IMR-90 (cell line): Measurements from ENCODE around the gene COQ10A. TPM values are rescaled to one million over a fixed set of nuclear protein-coding genes. Genes with fewer than 3 reads are reported as not detected.

ENCODE experiments used
- ATAC-seq: fragments of 200-7000 bp; cut with Tn5 transposase; 2 replicates; pipeline ENCODE4 v1.9.1; 2020; ENCODE audit warnings: low read depth, mild to moderate bottlenecking, moderate library complexity
- BruUV-seq: library from RNA; stranded (reverse); fragments of 400-500 nt; replicated peaks from 2 replicates; lab custom pipeline; 2021; lab: Mats Ljungman, UMichigan
- CTCF ChIA-PET: fragments of 300-600 bp; formaldehyde crosslinking; extraction: SDS; loops from one replicate; lab custom pipeline; 2021; ENCODE audit warnings: antibody characterized with exemption; lab: Yijun Ruan, JAX
- POLR2A ChIA-PET: fragments of 300-600 bp; sonication (Branson Sonifier 250); formaldehyde crosslinking; loops from one replicate; lab custom pipeline; 2022; ENCODE audit warnings: antibody characterized with exemption; ENCODE audit not compliant: unreplicated experiment; lab: Charles Lee
- DNase-seq: peaks from one replicate; pipeline ENCODE4 v3.0.0; 2013
- H2AFZ ChIP-seq: replicated peaks from 2 replicates; pipeline ENCODE3; 2013; ENCODE audit warnings: low read length, mild to moderate bottlenecking; ENCODE audit not compliant: poor library complexity
- H2AK5ac ChIP-seq: 2 replicates; pipeline ENCODE4 v1.6.1; 2013; ENCODE audit warnings: low read depth, low read length, inconsistent platforms
- H2AK9ac ChIP-seq: replicated peaks from 2 replicates; pipeline ENCODE3; 2013; ENCODE audit warnings: mild to moderate bottlenecking, low read depth, low read length, moderate library complexity; ENCODE audit not compliant: poor library complexity
- H2BK120ac ChIP-seq: 2 replicates; pipeline ENCODE4 v1.6.1; 2013; ENCODE audit warnings: low read depth, low read length, inconsistent platforms
- H2BK15ac ChIP-seq: 3 replicates; pipeline ENCODE4 v1.6.1; 2013; ENCODE audit warnings: low read depth, low read length, inconsistent platforms
- H2BK20ac ChIP-seq: 2 replicates; pipeline ENCODE4 v1.6.1; 2013; ENCODE audit warnings: low read depth, mild to moderate bottlenecking, inconsistent platforms, low read length, moderate library complexity
- H2BK5ac ChIP-seq: 2 replicates; pipeline ENCODE4 v1.6.1; 2013; ENCODE audit warnings: mild to moderate bottlenecking, low read depth, low read length, inconsistent platforms; ENCODE audit not compliant: poor library complexity, severe bottlenecking
- H3K14ac ChIP-seq: replicated peaks from 2 replicates; pipeline ENCODE4 v1.6.1; 2013; ENCODE audit warnings: low read depth, low read length, inconsistent platforms
- H3K18ac ChIP-seq: 2 replicates; pipeline ENCODE4 v1.6.1; 2013; ENCODE audit warnings: low read depth, low read length, control low read depth
- H3K23ac ChIP-seq: 2 replicates; pipeline ENCODE4 v1.6.1; 2013; ENCODE audit warnings: low read depth, low read length, inconsistent platforms
- H3K27ac ChIP-seq: 2 replicates; pipeline ENCODE4 v1.5.1; 2013; ENCODE audit warnings: mild to moderate bottlenecking, control low read depth, low read length; ENCODE audit not compliant: insufficient read depth
- H3K27me3 ChIP-seq: 2 replicates; pipeline ENCODE4 v1.6.1; 2013; ENCODE audit warnings: low read length; ENCODE audit not compliant: control insufficient read depth, insufficient read depth
- H3K36me3 ChIP-seq: 2 replicates; pipeline ENCODE4 v1.6.1; 2013; ENCODE audit warnings: low read length, mixed read lengths; ENCODE audit not compliant: control insufficient read depth, insufficient read depth
- H3K4ac ChIP-seq: 2 replicates; pipeline ENCODE4 v1.6.1; 2013; ENCODE audit warnings: low read depth, low read length, inconsistent platforms
- H3K4me1 ChIP-seq: 2 replicates; pipeline ENCODE4 v1.6.1; 2013; ENCODE audit warnings: low read length, mixed read lengths; ENCODE audit not compliant: control insufficient read depth, insufficient read depth
- H3K4me2 ChIP-seq: 2 replicates; pipeline ENCODE4 v1.6.1; 2013; ENCODE audit warnings: low read depth, mild to moderate bottlenecking, control low read depth, low read length, moderate library complexity
- H3K4me3 ChIP-seq: 2 replicates; pipeline ENCODE4 v1.5.1; 2013; ENCODE audit warnings: low read depth, mild to moderate bottlenecking, control low read depth, low read length, moderate library complexity; ENCODE audit not compliant: insufficient read depth
- H3K56ac ChIP-seq: 2 replicates; pipeline ENCODE4 v1.6.1; 2013; ENCODE audit warnings: low read length, inconsistent platforms; ENCODE audit not compliant: insufficient read depth; ENCODE audit errors: extremely low read depth
- H3K79me1 ChIP-seq, 2 experiments: 2 replicates each; pipeline ENCODE4 v1.6.1; 2013; ENCODE audit warnings: low read length in 2 of 2, inconsistent platforms in 1 of 2, low read depth in 1 of 2
- H3K9ac ChIP-seq: 2 replicates; pipeline ENCODE4 v1.6.1; 2013; ENCODE audit warnings: low read depth, low read length, control low read depth
- H3K9me1 ChIP-seq: 2 replicates; pipeline ENCODE4 v1.6.1; 2013; ENCODE audit warnings: low read length, inconsistent platforms; ENCODE audit not compliant: insufficient read depth
- H3K9me3 ChIP-seq: 2 replicates; pipeline ENCODE4 v1.6.1; 2013; ENCODE audit warnings: low read length; ENCODE audit not compliant: control insufficient read depth, insufficient read depth
- H4K20me1 ChIP-seq: 2 replicates; pipeline ENCODE4 v1.6.1; 2013; ENCODE audit warnings: low read length, inconsistent platforms; ENCODE audit not compliant: insufficient read depth
- H4K5ac ChIP-seq: 2 replicates; pipeline ENCODE4 v1.6.1; 2013; ENCODE audit warnings: mild to moderate bottlenecking, low read depth, low read length, control low read depth
- H4K8ac ChIP-seq, 2 experiments: 2 replicates each; pipeline ENCODE4 v1.6.1; 2013; ENCODE audit warnings: low read depth in 2 of 2, low read length in 2 of 2, control low read depth in 1 of 2, inconsistent platforms in 1 of 2
- H4K91ac ChIP-seq: 2 replicates; pipeline ENCODE4 v1.6.1; 2013; ENCODE audit warnings: low read depth, low read length, inconsistent platforms; ENCODE audit not compliant: insufficient read depth
- CEBPB ChIP-seq: IDR thresholded peaks from 2 replicates; pipeline ENCODE4 v1.6.1; 2012; ENCODE audit warnings: low read depth, low read length, improper control_type of control experiment
- FOS ChIP-seq: fragments of 150-350 bp; IDR thresholded peaks from 2 replicates; pipeline ENCODE4 v1.6.1; 2016; ENCODE audit warnings: low read depth, low read length
- MAFK ChIP-seq: IDR thresholded peaks from 2 replicates; pipeline ENCODE4 v1.6.1; 2012; ENCODE audit warnings: low read depth, low read length, improper control_type of control experiment
- MAZ ChIP-seq: IDR thresholded peaks from 2 replicates; pipeline ENCODE4 v1.6.1; 2012; ENCODE audit warnings: low read depth, mild to moderate bottlenecking, low read length, improper control_type of control experiment, moderate library complexity, borderline replicate concordance
- MXI1 ChIP-seq: IDR thresholded peaks from 2 replicates; pipeline ENCODE4 v1.6.1; 2012; ENCODE audit warnings: low read depth, mild to moderate bottlenecking, low read length, moderate library complexity, borderline replicate concordance
- NFE2L2 ChIP-seq: fragments of 150-350 bp; IDR thresholded peaks from 2 replicates; pipeline ENCODE4 v1.6.1; 2016; ENCODE audit warnings: low read depth, mild to moderate bottlenecking, low read length
- POLR2A ChIP-seq: IDR thresholded peaks from 2 replicates; pipeline ENCODE4 v1.6.1; 2012; ENCODE audit warnings: mild to moderate bottlenecking, low read depth, low read length
- RFX5 ChIP-seq: IDR thresholded peaks from 2 replicates; pipeline ENCODE4 v1.8.0; 2012; ENCODE audit warnings: low read depth, mild to moderate bottlenecking, low read length, moderate library complexity
- SMC3 ChIP-seq: fragments of 150-350 bp; IDR thresholded peaks from 2 replicates; pipeline ENCODE4 v1.6.1; 2016; ENCODE audit warnings: low read depth, mild to moderate bottlenecking, antibody characterized with exemption, low read length, moderate library complexity
- WGBS, 2 experiments: methylation state at CpG; one replicate each; pipeline versions ENCODE4 v1.1.5 to v1.1.7; 2013; ENCODE audit warnings: missing lambda C conversion rate in 2 of 2; ENCODE audit not compliant: insufficient read length in 1 of 2; ENCODE audit errors: extremely low coverage in 2 of 2; 5-methylcytosine and 5-hydroxymethylcytosine counted together
- dilution Hi-C: fragments of 300-500 bp; cut with HindIII; formaldehyde crosslinking; loops from one replicate; pipeline ENCODE4 v1.14.3; 2018; ENCODE audit warnings: low sequenced_read_pairs; ENCODE audit not compliant: unreplicated experiment
- in situ Hi-C: fragments of 300-500 bp; cut with MboI; formaldehyde crosslinking; loops from 3 replicates; pipeline ENCODE4 v1.14.3; 2019; ENCODE audit warnings: low sequenced_read_pairs, inconsistent platforms, mixed read lengths
- intact Hi-C: fragments of 100-400 bp; cut with micrococcal nuclease; formaldehyde crosslinking; loops from 2 replicates; pipeline ENCODE4 v1.10.0; 2022
- polyA plus RNA-seq, 3 experiments: library from polyadenylated mRNA; depleted of rRNA; stranded (reverse); fragments of >200 nt; gene quantifications; 2 replicates each; pipeline ENCODE4 v1.2.3, GENCODE V29; 2012; ENCODE audit warnings: low replicate concordance in 1 of 3
- total RNA-seq: library from RNA; depleted of rRNA; stranded (reverse); fragments of >200 nt; gene quantifications from 2 replicates; pipeline ENCODE4 v1.2.3, GENCODE V29; 2012
- TF ChIP-seq, protein P1 (sequence below): fragments of 150-350 bp; IDR thresholded peaks from 2 replicates; pipeline ENCODE4 v1.6.1; 2016; ENCODE audit warnings: low read depth, mild to moderate bottlenecking, low read length, moderate library complexity, borderline replicate concordance

The COQ10A gene
- total and polyA plus RNA-seq, 2 of the 4 experiments (the other 2 are of a cell fraction): 4.7 to 10.8 TPM

DNA sequence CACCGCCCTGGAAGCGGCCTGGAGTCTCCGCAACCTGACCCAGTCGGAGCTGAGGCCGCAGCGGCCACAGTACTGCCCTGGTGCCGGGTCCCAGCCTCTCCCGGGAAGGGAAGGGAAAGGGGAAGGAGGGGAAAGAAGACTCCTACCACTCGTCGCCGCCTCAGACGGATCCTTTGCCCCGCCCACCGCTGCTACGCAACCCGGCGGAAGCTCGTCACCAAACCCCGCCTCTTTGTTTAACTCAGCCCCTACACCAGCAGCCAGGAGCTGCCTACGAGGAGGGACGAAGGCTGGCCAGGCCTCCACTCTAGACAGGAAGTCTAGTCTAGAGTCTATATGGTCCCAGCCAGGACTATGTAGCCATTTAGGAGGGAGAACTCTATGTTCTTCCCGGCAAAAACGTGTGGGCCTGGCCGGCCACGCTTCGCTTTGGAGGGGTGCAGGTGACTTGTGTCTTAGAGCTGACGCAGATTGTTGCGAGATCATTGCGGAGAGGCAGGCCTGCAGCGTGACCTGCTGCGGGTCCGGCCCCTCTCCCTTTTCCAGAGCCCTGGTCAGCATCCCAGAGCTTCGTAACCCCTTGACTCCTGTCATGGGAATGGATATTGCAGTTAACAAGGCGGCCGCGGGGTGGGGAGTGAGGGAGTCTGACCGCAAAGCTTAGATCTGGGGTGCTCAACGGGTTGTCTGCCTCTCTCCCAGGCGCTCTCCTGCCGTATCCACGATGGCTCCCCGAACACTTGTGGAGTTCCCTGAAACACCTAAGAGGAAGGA is 44.8 kb upstream of the COQ10A start, which contains the start of gene RNF41 (continued):
- TF ChIP-seq NFE2L2 (0 out of 2 replicates have a peak, but pooled peaks have one; percentile 2), FOS (no peak), CEBPB (peak; percentile 54; the same call in 1 of the 2 replicates), MAFK (no peak)

DNA sequence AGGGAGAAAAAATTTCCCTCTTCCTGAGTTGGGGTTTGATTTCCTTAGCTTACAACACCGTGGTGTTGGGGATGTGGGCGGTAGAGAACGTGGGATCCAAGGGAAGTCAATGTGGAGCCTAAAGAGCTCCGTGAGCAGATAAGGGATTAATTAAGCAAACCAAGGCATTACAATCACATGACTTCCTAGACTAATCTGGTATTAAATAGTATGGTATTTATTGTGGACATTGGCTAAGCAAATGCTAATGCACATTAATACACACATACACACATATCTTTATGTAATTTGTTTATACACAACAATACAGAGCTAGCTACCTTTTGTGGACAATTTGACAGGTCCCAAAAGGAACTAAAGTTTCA is 44.2 kb upstream of the COQ10A start:
- Histone ChIP-seq H2BK15ac (peak overlapping the region; percentile 79), H3K36me3 (peaks cover 4% of the 10 kb centered on the region; the same call in 1 of the 2 replicates), H4K91ac (peak overlapping the region; percentile 96), H3K27me3 (no peaks in the 10 kb centered on the region), H2AK5ac (peak overlapping the region; percentile 79), H3K18ac (peak overlapping the region; percentile 68; the same call in 1 of the 2 replicates), H3K27ac (peak overlapping the region; percentile 94), H4K20me1 (peaks cover 4% of the 10 kb centered on the region; the same call in 1 of the 2 replicates), H3K4me2 (peak overlapping the region; percentile 90), H3K23ac (peak overlapping the region; percentile 94), H2AK9ac (peak overlapping the region; percentile 76), H2BK120ac (peak overlapping the region; percentile 32), H2AFZ (peak overlapping the region; percentile 87), H3K79me1 (peaks cover 21 to 47% of the 10 kb centered on the region in 2 experiments), H3K9ac (peak overlapping the region; percentile 84), H4K5ac (peak overlapping the region; percentile 93), H2BK20ac (no peak overlapping the region), H2BK5ac (peak overlapping the region; percentile 87), H3K56ac (peak overlapping the region; percentile 59), H3K9me1 (peaks cover 14% of the 10 kb centered on the region), H3K4me1 (peaks cover 4% of the 10 kb centered on the region; the same call in 1 of the 2 replicates), H3K9me3 (no peaks in the 10 kb centered on the region), H4K8ac (peak overlapping the region; percentile 84 to 97), H3K4me3 (peak overlapping the region; percentile 79), H3K14ac (peak overlapping the region; percentile 94), H3K4ac (peak overlapping the region; percentile 92)
- DNase-seq (no peak), ATAC-seq (no peak)
- in situ Hi-C loops (no loop called here), intact Hi-C loops (no loop called here), dilution Hi-C loops (no loop called here)
- POLR2A ChIA-PET: interaction anchor here (0.9 to 1.7 kb wide), 6 partner anchors 8 to 95 kb away, joined by 3 to 5 read pairs (median 4); partner anchors contain the start of genes ANKRD52, ESYT1 and SMARCC2
- WGBS, 2 experiments: no CpG with 5 or more reads among the region's 4 CpGs
- CTCF ChIA-PET: interaction anchor here (0.8 to 2.0 kb wide), 7 partner anchors 16 to 103 kb away, joined by 3 to 22 read pairs (median 6); partner anchors contain the start of gene SMARCC2
- no TSS peak for BruUV-seq
- TF ChIP-seq SMC3: no peak
- TF ChIP-seq RFX5: no peak
- TF ChIP-seq MAZ: no peak
- TF ChIP-seq POLR2A: no peak
- no peak for TF ChIP-seq NFE2L2
- TF ChIP-seq CEBPB: no peak
- TF ChIP-seq, protein P1, sequence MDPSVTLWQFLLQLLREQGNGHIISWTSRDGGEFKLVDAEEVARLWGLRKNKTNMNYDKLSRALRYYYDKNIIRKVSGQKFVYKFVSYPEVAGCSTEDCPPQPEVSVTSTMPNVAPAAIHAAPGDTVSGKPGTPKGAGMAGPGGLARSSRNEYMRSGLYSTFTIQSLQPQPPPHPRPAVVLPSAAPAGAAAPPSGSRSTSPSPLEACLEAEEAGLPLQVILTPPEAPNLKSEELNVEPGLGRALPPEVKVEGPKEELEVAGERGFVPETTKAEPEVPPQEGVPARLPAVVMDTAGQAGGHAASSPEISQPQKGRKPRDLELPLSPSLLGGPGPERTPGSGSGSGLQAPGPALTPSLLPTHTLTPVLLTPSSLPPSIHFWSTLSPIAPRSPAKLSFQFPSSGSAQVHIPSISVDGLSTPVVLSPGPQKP: no peak
- no peak for TF ChIP-seq MXI1
- TF ChIP-seq FOS: no peak
